WTC11 (cell line): ENCODE results near the gene FOXN3. TPM values are rescaled to one million over a fixed set of nuclear protein-coding genes. Genes with fewer than 3 reads are reported as not detected.

Source experiments
- ATAC-seq: fragments of 200-7000 bp; cut with Tn5 transposase; 2 replicates; pipeline ENCODE4 v1.10.0; 2021; ENCODE audit warnings: mild to moderate bottlenecking, moderate library complexity
- CTCF ChIA-PET: fragments of 300-600 bp; sonication (Branson Sonifier 250); formaldehyde crosslinking; loops from one replicate; lab custom pipeline; 2021; ENCODE audit warnings: antibody characterized with exemption; lab: Charles Lee
- POLR2A ChIA-PET: fragments of 350-600 bp; sonication (Branson Sonifier 250); formaldehyde crosslinking; loops from one replicate; lab custom pipeline; 2021; ENCODE audit warnings: antibody characterized with exemption; lab: Charles Lee
- DNase-seq: peaks from one replicate; pipeline ENCODE4 v3.0.0; 2021; ENCODE audit warnings: low spot score
- H3K27ac Mint-ChIP-seq: 2 replicates; pipeline ENCODE4 v1.8.0; 2021; ENCODE audit warnings: mixed read lengths
- H3K27me3 Mint-ChIP-seq: 2 replicates; pipeline ENCODE4 v1.8.0; 2021; ENCODE audit warnings: low read depth, mild to moderate bottlenecking, moderate library complexity, mixed read lengths
- H3K36me3 Mint-ChIP-seq: 2 replicates; pipeline ENCODE4 v1.8.0; 2021; ENCODE audit warnings: mixed read lengths
- H3K4me1 Mint-ChIP-seq: 2 replicates; pipeline ENCODE4 v1.8.0; 2022; ENCODE audit warnings: mixed read lengths
- H3K4me3 Mint-ChIP-seq: 2 replicates; pipeline ENCODE4 v1.8.0; 2021; ENCODE audit warnings: mild to moderate bottlenecking, moderate library complexity, mixed read lengths
- H3K9me3 Mint-ChIP-seq: 2 replicates; pipeline ENCODE4 v1.8.0; 2021; ENCODE audit warnings: mixed read lengths
- AFF4 ChIP-seq: sonication (generic); formaldehyde crosslinking; IDR thresholded peaks from 2 replicates; pipeline ENCODE4 v1.8.1; 2023; ENCODE audit warnings: mild to moderate bottlenecking, missing genetic modification reagents, borderline replicate concordance
- CREM ChIP-seq: sonication (generic); formaldehyde crosslinking; IDR thresholded peaks from 2 replicates; pipeline ENCODE4 v1.8.1; 2022; ENCODE audit warnings: mild to moderate bottlenecking, missing genetic modification reagents, moderate library complexity
- E2F4 ChIP-seq: sonication (generic); formaldehyde crosslinking; IDR thresholded peaks from 2 replicates; pipeline ENCODE4 v1.8.1; 2022; ENCODE audit warnings: low read depth, mild to moderate bottlenecking, moderate library complexity, missing genetic modification reagents, borderline replicate concordance
- EMX1 ChIP-seq: fragments of 250-450 bp; sonication (Bioruptor Pico); IDR thresholded peaks from 2 replicates; pipeline ENCODE4 v1.8.0; 2021; ENCODE audit warnings: mild to moderate bottlenecking
- ETV6 ChIP-seq: sonication (generic); formaldehyde crosslinking; IDR thresholded peaks from 2 replicates; pipeline ENCODE4 v1.8.1; 2022; ENCODE audit warnings: mild to moderate bottlenecking, missing genetic modification reagents
- NFE2L1 ChIP-seq: sonication (generic); formaldehyde crosslinking; IDR thresholded peaks from 2 replicates; pipeline ENCODE4 v1.8.1; 2023; ENCODE audit warnings: missing genetic modification reagents
- NFYB ChIP-seq: sonication (generic); formaldehyde crosslinking; conservative IDR thresholded peaks from 2 replicates; pipeline ENCODE4 v1.8.0; 2022; ENCODE audit warnings: low read depth, missing genetic modification reagents
- PRDM15 ChIP-seq: sonication (generic); formaldehyde crosslinking; IDR thresholded peaks from 2 replicates; pipeline ENCODE4 v1.8.0; 2022; ENCODE audit warnings: missing genetic modification reagents
- SMAD3 ChIP-seq: sonication (generic); formaldehyde crosslinking; IDR thresholded peaks from 2 replicates; pipeline ENCODE4 v1.8.0; 2022; ENCODE audit warnings: missing genetic modification reagents, mild to moderate bottlenecking, borderline replicate concordance
- ZNF138 ChIP-seq: sonication (generic); formaldehyde crosslinking; conservative IDR thresholded peaks from 2 replicates; pipeline ENCODE4 v1.8.1; 2022; ENCODE audit warnings: mild to moderate bottlenecking, moderate library complexity, missing genetic modification reagents
- ZNF317 ChIP-seq: sonication (generic); formaldehyde crosslinking; IDR thresholded peaks from 2 replicates; pipeline ENCODE4 v1.8.1; 2023; ENCODE audit warnings: low read depth, mild to moderate bottlenecking, moderate library complexity, missing genetic modification reagents, borderline replicate concordance
- ZNF532 ChIP-seq: fragments of 250-450 bp; sonication (Bioruptor Pico); IDR thresholded peaks from 2 replicates; pipeline ENCODE4 v1.9.0; 2021; ENCODE audit warnings: mild to moderate bottlenecking, borderline replicate concordance
- total RNA-seq: library from RNA; stranded (reverse); gene quantifications from 3 replicates; pipeline ENCODE4 v1.2.3, GENCODE V29; 2021

FOXN3 gene
- total RNA-seq, 1 experiment from 2014 or later, result 170 TPM

GRCh38 chr14:89140326-89140725, 276.7 kb downstream of the FOXN3 start:
- Mint-ChIP-seq H3K4me1 (peaks cover 34% of the 10 kb centered on the region), H3K4me3 (no peak overlapping the region), H3K36me3 (peaks cover 5% of the 10 kb centered on the region; the same call in 1 of the 2 replicates), H3K27ac (no peak overlapping the region), H3K27me3 (peaks cover 22% of the 10 kb centered on the region), H3K9me3 (peaks cover 17% of the 10 kb centered on the region)
- ChIA-PET CTCF (interaction anchor here (1.2 to 2.1 kb wide), 3 partner anchors 57 to 799 kb away, joined by 4 to 9 read pairs (median 7); no protein-coding TSS in a partner anchor), POLR2A (no interaction called here)
- ATAC-seq (no peak), DNase-seq (no peak)
- no peak for TF ChIP-seq EMX1 (CRISPR knock-in tag)

- ChIA-PET POLR2A (no interaction called here), CTCF (interaction anchor here (1.2 to 2.1 kb wide), 3 partner anchors 57 to 800 kb away, joined by 4 to 9 read pairs (median 7); no protein-coding TSS in a partner anchor)
- peak; percentile 28 for DNase-seq
- TF ChIP-seq CREM (CRISPR knock-in tag) (no peak), ZNF532 (CRISPR knock-in tag) (0 out of 2 replicates have a peak, but pooled peaks have one; percentile 67), ZNF138 (CRISPR knock-in tag) (no peak), PRDM15 (CRISPR knock-in tag) (peak; percentile 96), AFF4 (CRISPR knock-in tag) (no peak), ETV6 (CRISPR knock-in tag) (peak; percentile 67; the same call in 1 of the 2 replicates), SMAD3 (CRISPR knock-in tag) (no peak), ZNF317 (CRISPR knock-in tag) (no peak), NFE2L1 (CRISPR knock-in tag) (0 out of 2 replicates have a peak, but pooled peaks have one; percentile 16), NFYB (CRISPR knock-in tag) (no peak), E2F4 (no peak)
- H3K4me1 Mint-ChIP-seq, result peaks cover 34% of the 10 kb centered on the region
- peak; percentile 81 for ATAC-seq
- H3K27ac Mint-ChIP-seq, result peak overlapping the region; percentile 83
- peak overlapping the region; percentile 12; the same call in 1 of the 2 replicates for H3K4me3 Mint-ChIP-seq
- H3K36me3 Mint-ChIP-seq, result peaks cover 5% of the 10 kb centered on the region; the same call in 1 of the 2 replicates
- H3K27me3 Mint-ChIP-seq, result peaks cover 24% of the 10 kb centered on the region
- H3K9me3 Mint-ChIP-seq, result peaks cover 17% of the 10 kb centered on the region
Measured at GRCh38 chr14:89139404-89140247, 277.4 kb downstream of the FOXN3 start.
